ENCODE results near the gene HBZ. TPM values are rescaled to one million over a fixed set of nuclear protein-coding genes. Genes with fewer than 3 reads are reported as not detected.

Gene HBZ
- total RNA-seq, 1 donor, result not detected

DNA sequence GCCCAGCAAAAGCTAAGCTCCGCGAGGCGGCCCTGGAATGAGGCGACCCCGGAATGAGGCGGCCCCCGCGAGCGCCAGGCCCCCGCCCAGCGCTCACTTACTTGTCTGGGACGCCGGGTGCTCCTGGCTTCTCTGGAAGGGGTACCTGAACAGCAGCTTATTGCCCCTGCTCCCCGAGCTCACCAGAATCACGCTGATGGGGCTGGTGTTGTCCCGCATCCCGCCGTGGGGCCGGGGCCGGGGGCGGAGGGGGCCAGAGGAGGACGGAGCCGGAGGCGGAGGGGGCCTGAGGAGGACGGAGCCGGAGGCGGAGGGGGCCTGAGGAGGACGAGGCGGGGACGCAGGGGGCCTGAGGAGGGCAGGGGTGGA, 14.4 kb upstream of the HBZ start:
- peak overlapping the region; percentile 51 for H2AFZ ChIP-seq (ENCODE audit: low read length)
- peak overlapping the region; percentile 83 for H3K4me3 ChIP-seq (ENCODE audit: insufficient read depth, low read length)
- H3K4me2 ChIP-seq (ENCODE audit: insufficient read depth, low read length), result peak overlapping the region; percentile 83
- peak; percentile 89 for DNase-seq (ENCODE audit: insufficient read length, low spot score, missing footprints)
- TF ChIP-seq, protein P1, sequence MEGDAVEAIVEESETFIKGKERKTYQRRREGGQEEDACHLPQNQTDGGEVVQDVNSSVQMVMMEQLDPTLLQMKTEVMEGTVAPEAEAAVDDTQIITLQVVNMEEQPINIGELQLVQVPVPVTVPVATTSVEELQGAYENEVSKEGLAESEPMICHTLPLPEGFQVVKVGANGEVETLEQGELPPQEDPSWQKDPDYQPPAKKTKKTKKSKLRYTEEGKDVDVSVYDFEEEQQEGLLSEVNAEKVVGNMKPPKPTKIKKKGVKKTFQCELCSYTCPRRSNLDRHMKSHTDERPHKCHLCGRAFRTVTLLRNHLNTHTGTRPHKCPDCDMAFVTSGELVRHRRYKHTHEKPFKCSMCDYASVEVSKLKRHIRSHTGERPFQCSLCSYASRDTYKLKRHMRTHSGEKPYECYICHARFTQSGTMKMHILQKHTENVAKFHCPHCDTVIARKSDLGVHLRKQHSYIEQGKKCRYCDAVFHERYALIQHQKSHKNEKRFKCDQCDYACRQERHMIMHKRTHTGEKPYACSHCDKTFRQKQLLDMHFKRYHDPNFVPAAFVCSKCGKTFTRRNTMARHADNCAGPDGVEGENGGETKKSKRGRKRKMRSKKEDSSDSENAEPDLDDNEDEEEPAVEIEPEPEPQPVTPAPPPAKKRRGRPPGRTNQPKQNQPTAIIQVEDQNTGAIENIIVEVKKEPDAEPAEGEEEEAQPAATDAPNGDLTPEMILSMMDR (IDR thresholded peaks at IDR 0.05; ENCODE audit: extremely low read depth, low read depth, low read length), result no peak
- no peaks in the 10 kb centered on the region for H3K9me3 ChIP-seq (ENCODE audit: low read depth, low read length)
- H3K27ac ChIP-seq (ENCODE audit: low read depth, low read length), result peak overlapping the region; percentile 45
- H3K27me3 ChIP-seq (ENCODE audit: insufficient read depth, low read length), result no peaks in the 10 kb centered on the region
- peaks cover 39% of the 10 kb centered on the region for H3K79me2 ChIP-seq (ENCODE audit: insufficient read depth, low read length)
- no peaks in the 10 kb centered on the region for H3K4me1 ChIP-seq (ENCODE audit: insufficient read depth, low read length)
- peaks cover 13% of the 10 kb centered on the region for H4K20me1 ChIP-seq (ENCODE audit: insufficient read depth, low read length)
- no peaks in the 10 kb centered on the region for H3K36me3 ChIP-seq (ENCODE audit: insufficient read depth, low read length)

DNA sequence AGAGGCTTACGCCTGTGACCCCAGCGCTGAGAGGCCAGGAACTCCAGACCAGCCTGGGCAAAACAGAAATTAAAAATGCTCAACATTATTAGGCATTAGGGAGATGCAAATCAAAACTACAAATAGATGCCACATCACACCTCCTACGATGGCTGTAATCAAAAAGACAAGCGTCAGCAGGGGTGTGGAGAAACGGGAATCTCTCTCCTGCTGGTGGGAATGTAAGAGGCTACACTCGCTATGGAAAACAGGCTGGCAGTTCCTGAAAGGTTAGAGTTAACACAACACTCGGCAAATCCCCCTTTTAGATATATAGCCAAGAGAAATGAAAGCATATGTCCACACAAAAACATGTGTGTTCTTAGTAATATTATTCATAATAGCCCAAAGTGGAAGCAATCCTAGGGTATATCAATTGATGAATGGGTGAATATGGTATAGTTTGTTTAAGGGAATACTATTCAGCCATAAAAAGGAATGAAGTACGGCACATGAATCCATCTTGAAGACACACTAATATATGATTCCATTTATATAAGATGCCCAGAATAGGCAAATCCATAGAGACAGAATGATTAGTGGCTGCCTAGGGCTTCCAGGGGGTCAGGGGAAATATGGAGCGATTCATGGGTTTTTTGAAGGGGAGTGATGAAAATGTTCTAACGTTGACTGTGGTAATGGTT, 12.1 kb upstream of the HBZ start:
- H2AFZ ChIP-seq (ENCODE audit: low read length), result no peak overlapping the region
- H3K4me2 ChIP-seq (ENCODE audit: insufficient read depth, low read length), result no peak overlapping the region
- no peaks in the 10 kb centered on the region for H3K27me3 ChIP-seq (ENCODE audit: insufficient read depth, low read length)
- peaks cover 20% of the 10 kb centered on the region for H3K79me2 ChIP-seq (ENCODE audit: insufficient read depth, low read length)
- H3K9me3 ChIP-seq (ENCODE audit: low read depth, low read length), result no peaks in the 10 kb centered on the region
- DNase-seq (ENCODE audit: insufficient read length, low spot score, missing footprints), result no peak
- TF ChIP-seq, protein P1 (IDR thresholded peaks at IDR 0.05; ENCODE audit: extremely low read depth, low read depth, low read length), result no peak
- H3K36me3 ChIP-seq (ENCODE audit: insufficient read depth, low read length), result no peaks in the 10 kb centered on the region
- H3K27ac ChIP-seq (ENCODE audit: low read depth, low read length), result no peak overlapping the region
- H3K4me1 ChIP-seq (ENCODE audit: insufficient read depth, low read length), result no peaks in the 10 kb centered on the region
- no peak overlapping the region for H3K4me3 ChIP-seq (ENCODE audit: insufficient read depth, low read length)
- no peaks in the 10 kb centered on the region for H4K20me1 ChIP-seq (ENCODE audit: insufficient read depth, low read length)

DNA sequence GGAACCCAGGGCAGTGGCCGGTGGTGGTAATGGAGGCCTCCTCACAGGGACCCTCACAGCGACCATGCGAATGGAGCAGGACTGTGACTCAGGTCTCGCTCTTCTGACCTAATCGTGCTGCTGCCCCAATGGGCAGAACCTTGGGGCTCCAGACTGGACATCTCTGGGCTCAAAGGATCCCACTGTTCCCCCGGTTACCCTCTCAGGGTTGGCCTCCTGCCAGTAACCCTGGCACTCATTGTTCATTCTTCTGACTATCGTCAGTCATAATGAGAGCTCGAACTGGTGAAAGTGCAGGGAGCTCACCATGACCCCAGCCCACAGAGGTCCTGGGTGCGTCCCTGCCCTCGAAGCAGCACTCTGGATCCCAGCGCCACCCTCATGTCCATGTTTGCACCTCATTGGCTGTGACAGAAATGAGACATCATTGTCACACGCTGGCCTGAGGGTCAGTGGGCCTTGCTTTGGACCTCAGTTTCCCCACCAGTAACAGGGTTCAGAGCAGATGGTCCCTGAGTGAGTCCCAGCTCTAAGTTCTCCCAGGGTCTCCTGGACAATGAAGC, 10.0 kb upstream of the HBZ start:
- DNase-seq (ENCODE audit: insufficient read length, low spot score, missing footprints), result no peak
- no peaks in the 10 kb centered on the region for H3K36me3 ChIP-seq (ENCODE audit: insufficient read depth, low read length)
- H2AFZ ChIP-seq (ENCODE audit: low read length), result no peak overlapping the region
- no peaks in the 10 kb centered on the region for H3K4me1 ChIP-seq (ENCODE audit: insufficient read depth, low read length)
- no peaks in the 10 kb centered on the region for H3K27me3 ChIP-seq (ENCODE audit: insufficient read depth, low read length)
- H3K4me2 ChIP-seq (ENCODE audit: insufficient read depth, low read length), result no peak overlapping the region
- no peaks in the 10 kb centered on the region for H4K20me1 ChIP-seq (ENCODE audit: insufficient read depth, low read length)
- TF ChIP-seq, protein P1 (IDR thresholded peaks at IDR 0.05; ENCODE audit: extremely low read depth, low read depth, low read length), result no peak
- H3K27ac ChIP-seq (ENCODE audit: low read depth, low read length), result no peak overlapping the region
- H3K79me2 ChIP-seq (ENCODE audit: insufficient read depth, low read length), result peaks cover 6% of the 10 kb centered on the region
- no peaks in the 10 kb centered on the region for H3K9me3 ChIP-seq (ENCODE audit: low read depth, low read length)
- no peak overlapping the region for H3K4me3 ChIP-seq (ENCODE audit: insufficient read depth, low read length)

DNA sequence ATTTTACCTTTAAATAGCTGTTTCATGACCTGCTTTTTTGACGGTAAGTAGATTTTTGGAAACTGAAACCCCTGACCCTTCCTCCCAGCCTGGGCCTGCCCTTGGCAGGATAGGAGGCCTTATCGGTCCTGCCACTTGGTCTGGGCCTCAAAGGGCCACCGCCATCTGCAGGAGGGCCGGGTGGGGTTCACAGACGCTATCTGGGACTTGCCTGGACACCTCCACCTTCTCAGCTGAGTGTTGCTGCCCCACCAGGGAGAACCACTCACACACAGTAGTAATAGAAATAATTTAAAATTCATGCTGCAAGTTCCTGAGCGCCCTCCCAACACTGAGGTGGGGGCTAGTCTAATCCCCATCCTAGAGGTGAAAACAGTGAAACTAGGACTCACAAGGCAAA, 9.4 kb upstream of the HBZ start:
- H2AFZ ChIP-seq (ENCODE audit: low read length), result no peak overlapping the region
- TF ChIP-seq, protein P1 (IDR thresholded peaks at IDR 0.05; ENCODE audit: extremely low read depth, low read depth, low read length), result no peak

More for the DNA sequence above, 9.4 kb upstream of the HBZ start:
- H3K9me3 ChIP-seq (ENCODE audit: low read depth, low read length), result no peaks in the 10 kb centered on the region
- no peak for DNase-seq (ENCODE audit: insufficient read length, low spot score, missing footprints)
- H4K20me1 ChIP-seq (ENCODE audit: insufficient read depth, low read length), result no peaks in the 10 kb centered on the region
- no peaks in the 10 kb centered on the region for H3K27me3 ChIP-seq (ENCODE audit: insufficient read depth, low read length)
- no peak overlapping the region for H3K4me3 ChIP-seq (ENCODE audit: insufficient read depth, low read length)
- H3K79me2 ChIP-seq (ENCODE audit: insufficient read depth, low read length), result peaks cover under 1% of the 10 kb centered on the region
- no peak overlapping the region for H3K4me2 ChIP-seq (ENCODE audit: insufficient read depth, low read length)
- no peaks in the 10 kb centered on the region for H3K36me3 ChIP-seq (ENCODE audit: insufficient read depth, low read length)
- H3K27ac ChIP-seq (ENCODE audit: low read depth, low read length), result no peak overlapping the region
- H3K4me1 ChIP-seq (ENCODE audit: insufficient read depth, low read length), result no peaks in the 10 kb centered on the region
